GM12865 (cell line): ENCODE data around the gene MOCOS.

ENCODE experiments used
- DNase-seq: peaks from one replicate; pipeline ENCODE4 v3.0.0; 2010; ENCODE audit warnings: low read depth
- H3K4me3 ChIP-seq: 2 replicates; pipeline ENCODE4 v1.5.1; 2011; ENCODE audit warnings: mild to moderate bottlenecking, low read depth, low read length, control low read depth
- TF ChIP-seq, protein P1 (sequence below): IDR thresholded peaks from 2 replicates; pipeline ENCODE4 v1.5.1; 2011; ENCODE audit warnings: low read length, control low read depth, low read depth, inconsistent platforms; ENCODE audit not compliant: insufficient read depth; ENCODE audit errors: missing control alignments

MOCOS gene

GRCh38 chr18:36187193-36187825 lies at the start of gene MOCOS:
TSS of gene MOCOS (plus strand) at chr18:36187497. CDS start at chr18:36187540, 43 bp downstream.
- TF ChIP-seq, protein P1, sequence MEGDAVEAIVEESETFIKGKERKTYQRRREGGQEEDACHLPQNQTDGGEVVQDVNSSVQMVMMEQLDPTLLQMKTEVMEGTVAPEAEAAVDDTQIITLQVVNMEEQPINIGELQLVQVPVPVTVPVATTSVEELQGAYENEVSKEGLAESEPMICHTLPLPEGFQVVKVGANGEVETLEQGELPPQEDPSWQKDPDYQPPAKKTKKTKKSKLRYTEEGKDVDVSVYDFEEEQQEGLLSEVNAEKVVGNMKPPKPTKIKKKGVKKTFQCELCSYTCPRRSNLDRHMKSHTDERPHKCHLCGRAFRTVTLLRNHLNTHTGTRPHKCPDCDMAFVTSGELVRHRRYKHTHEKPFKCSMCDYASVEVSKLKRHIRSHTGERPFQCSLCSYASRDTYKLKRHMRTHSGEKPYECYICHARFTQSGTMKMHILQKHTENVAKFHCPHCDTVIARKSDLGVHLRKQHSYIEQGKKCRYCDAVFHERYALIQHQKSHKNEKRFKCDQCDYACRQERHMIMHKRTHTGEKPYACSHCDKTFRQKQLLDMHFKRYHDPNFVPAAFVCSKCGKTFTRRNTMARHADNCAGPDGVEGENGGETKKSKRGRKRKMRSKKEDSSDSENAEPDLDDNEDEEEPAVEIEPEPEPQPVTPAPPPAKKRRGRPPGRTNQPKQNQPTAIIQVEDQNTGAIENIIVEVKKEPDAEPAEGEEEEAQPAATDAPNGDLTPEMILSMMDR, result no peak
- H3K4me3 ChIP-seq, result peak within 1 kb of the TSS; percentile 79
- peak; percentile 69 for DNase-seq

- H3K4me3 ChIP-seq, result no peak overlapping the region
- TF ChIP-seq, protein P1, result no peak
- no peak for DNase-seq
Measured at GRCh38 chr18:36139245-36139644, 48.1 kb upstream of the MOCOS start.

- TF ChIP-seq, protein P1, result no peak
- no peak overlapping the region for H3K4me3 ChIP-seq
- DNase-seq, result no peak
Measured at GRCh38 chr18:36141576-36141975, 45.7 kb upstream of the MOCOS start.

DNA sequence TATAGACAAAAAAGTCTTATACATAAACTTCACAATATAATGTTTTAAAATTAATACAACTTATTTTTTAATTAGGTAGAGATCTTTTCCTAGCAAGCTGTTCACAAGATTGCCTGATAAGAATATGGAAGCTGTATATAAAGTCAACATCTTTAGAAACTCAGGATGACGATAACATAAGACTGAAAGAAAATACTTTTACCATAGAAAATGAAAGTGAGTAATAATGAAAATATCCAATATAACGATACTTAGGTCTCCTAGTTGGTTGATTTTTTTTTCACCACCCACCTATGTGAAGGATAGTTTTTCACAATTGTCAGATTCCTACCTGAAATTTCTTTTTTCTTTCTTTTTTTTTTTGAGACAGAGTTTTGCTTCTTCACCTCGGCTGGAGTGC lies 44.5 kb upstream of the MOCOS start:
- no peak for DNase-seq
- no peak overlapping the region for H3K4me3 ChIP-seq
- TF ChIP-seq, protein P1, result no peak

DNA sequence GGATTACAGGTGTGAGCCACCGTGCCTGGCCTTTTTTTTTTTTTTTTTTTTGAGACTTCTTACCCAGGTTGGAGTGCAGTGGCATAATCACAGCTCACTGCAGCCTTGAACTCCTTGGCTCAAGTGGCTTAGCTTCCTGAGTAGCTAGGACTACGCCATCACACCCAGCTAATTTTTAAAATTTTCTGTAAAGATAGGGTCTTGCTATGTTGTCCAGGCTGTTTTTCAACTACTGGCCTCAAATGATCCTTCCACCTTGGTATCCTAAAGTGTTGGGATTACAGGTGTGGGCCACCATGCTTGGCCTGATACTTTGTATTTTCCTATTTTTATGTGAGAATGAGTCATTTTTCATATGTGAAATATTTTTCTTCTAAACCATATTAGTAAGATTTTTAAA lies 43.9 kb upstream of the MOCOS start:
- DNase-seq, result no peak
- H3K4me3 ChIP-seq, result no peak overlapping the region
- TF ChIP-seq, protein P1, result no peak

GRCh38 chr18:36149514-36150289 lies 37.6 kb upstream of the MOCOS start:
- DNase-seq, result peak; percentile 74
- H3K4me3 ChIP-seq, result no peak overlapping the region; the same call in 1 of the 2 replicates
- TF ChIP-seq, protein P1, result no peak

DNA sequence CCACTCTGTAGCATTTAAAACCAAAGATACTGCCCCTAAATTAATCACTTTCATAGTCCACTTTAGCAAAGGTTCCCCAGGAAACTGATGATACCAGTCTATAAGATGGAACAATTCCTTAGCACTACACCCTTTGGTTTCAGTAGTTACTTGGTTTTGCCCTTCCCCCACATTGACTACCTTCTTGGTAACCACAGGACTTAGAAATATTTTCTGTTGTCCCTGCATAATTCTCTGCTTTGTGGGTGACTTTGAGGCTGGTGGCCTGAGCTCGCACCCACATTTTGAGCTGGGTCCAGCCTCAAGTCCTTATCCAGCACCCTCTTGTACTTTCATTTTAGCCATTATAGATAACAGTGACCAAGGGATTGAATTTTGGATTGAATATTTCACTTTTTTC lies 34.5 kb upstream of the MOCOS start:
- H3K4me3 ChIP-seq, result no peak overlapping the region
- TF ChIP-seq, protein P1, result no peak
- no peak for DNase-seq
